ENCODE measurements around the gene MT1E.

DNA sequence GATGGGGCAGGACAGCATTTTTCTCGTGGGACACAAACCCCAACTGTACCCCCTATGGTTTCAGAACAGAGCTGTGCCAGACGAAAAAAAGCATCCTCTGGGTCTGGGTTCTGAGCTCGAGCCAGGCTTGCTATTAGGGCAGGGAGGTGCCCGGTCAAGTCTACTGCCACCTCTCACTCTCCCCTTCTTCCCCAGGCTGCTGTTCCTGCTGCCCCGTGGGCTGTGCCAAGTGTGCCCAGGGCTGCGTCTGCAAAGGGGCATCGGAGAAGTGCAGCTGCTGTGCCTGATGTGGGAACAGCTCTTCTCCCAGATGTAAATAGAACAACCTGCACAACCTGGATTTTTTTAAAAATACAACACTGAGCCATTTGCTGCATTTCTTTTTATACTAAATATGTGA lies 1.1 kb downstream of the MT1E start:
- TF ChIP-seq, protein P1, sequence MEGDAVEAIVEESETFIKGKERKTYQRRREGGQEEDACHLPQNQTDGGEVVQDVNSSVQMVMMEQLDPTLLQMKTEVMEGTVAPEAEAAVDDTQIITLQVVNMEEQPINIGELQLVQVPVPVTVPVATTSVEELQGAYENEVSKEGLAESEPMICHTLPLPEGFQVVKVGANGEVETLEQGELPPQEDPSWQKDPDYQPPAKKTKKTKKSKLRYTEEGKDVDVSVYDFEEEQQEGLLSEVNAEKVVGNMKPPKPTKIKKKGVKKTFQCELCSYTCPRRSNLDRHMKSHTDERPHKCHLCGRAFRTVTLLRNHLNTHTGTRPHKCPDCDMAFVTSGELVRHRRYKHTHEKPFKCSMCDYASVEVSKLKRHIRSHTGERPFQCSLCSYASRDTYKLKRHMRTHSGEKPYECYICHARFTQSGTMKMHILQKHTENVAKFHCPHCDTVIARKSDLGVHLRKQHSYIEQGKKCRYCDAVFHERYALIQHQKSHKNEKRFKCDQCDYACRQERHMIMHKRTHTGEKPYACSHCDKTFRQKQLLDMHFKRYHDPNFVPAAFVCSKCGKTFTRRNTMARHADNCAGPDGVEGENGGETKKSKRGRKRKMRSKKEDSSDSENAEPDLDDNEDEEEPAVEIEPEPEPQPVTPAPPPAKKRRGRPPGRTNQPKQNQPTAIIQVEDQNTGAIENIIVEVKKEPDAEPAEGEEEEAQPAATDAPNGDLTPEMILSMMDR (IDR thresholded peaks at IDR 0.05): no peak
- no peak for TF ChIP-seq POLR2A (IDR thresholded peaks at IDR 0.05)
